Measurements from ENCODE around the gene ADAM11. TPM values are rescaled to one million over a fixed set of nuclear protein-coding genes. Genes with fewer than 3 reads are reported as not detected.
A peak's percentile ranks its signal among the peaks of the same experiment; 100 is the strongest.

Gene ADAM11
- total RNA-seq, 2 experiments from 2014 or later, result 0.28 to 0.43 TPM

GRCh38 chr17:44774271-44775135, 15.7 kb downstream of the ADAM11 start:
- peaks cover 13% of the 10 kb centered on the region for H3K4me1 Mint-ChIP-seq
- peak overlapping the region; percentile 18 for H3K27ac Mint-ChIP-seq
- DNase-seq, result peak; percentile 88
- ChIA-PET CTCF (interaction anchor here (1.5 to 11.7 kb wide), 4 partner anchors 81 to 119 kb away, joined by 4 to 144 read pairs (median 12); no protein-coding TSS in a partner anchor), POLR2A (interaction anchor here (1.5 kb wide), 1 partner anchor 247 kb away, joined by 3 read pairs; no protein-coding TSS in a partner anchor)
- H3K4me3 Mint-ChIP-seq, result peak overlapping the region; percentile 75
- H3K27me3 Mint-ChIP-seq, result peaks cover 8% of the 10 kb centered on the region
- no peaks in the 10 kb centered on the region for H3K36me3 Mint-ChIP-seq (ENCODE audit: low read depth)
- H3K9me3 Mint-ChIP-seq, result no peaks in the 10 kb centered on the region

DNA sequence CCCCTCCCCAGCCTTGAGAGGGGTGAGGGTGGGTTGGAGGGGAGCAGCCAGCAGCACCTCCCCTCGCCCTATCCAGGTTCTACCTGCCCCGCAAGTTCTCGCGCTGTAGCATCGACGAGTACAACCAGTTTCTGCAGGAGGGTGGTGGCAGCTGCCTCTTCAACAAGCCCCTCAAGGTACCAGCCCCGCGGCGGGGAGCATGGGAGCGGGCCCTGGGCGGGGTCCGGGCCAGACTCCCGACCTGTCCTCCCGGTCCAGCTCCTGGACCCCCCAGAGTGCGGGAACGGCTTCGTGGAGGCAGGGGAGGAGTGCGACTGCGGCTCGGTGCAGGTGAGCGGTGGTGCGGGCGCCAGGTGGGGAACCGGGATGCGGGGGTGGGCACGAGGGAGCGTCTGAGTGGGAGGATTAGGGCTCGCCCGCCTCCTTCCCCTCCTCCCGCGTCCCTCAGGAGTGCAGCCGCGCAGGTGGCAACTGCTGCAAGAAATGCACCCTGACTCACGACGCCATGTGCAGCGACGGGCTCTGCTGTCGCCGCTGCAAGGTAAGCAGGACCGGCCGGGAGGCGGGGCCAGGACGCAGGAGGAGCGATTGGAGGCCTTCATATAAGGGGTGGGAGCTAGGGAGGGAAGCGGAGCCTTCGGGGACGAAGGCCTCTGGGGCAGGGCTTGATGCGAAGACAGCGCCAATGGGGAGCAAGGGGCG, 16.5 kb downstream of the ADAM11 start:
- Mint-ChIP-seq H3K27ac (peak overlapping the region; percentile 52), H3K4me1 (peaks cover 15% of the 10 kb centered on the region), H3K4me3 (peak overlapping the region; percentile 75), H3K27me3 (peaks cover 8% of the 10 kb centered on the region), H3K36me3 (ENCODE audit: low read depth) (no peaks in the 10 kb centered on the region), H3K9me3 (no peaks in the 10 kb centered on the region)
- DNase-seq, result peak; percentile 98
- CTCF ChIA-PET, result interaction anchor here (0.6 to 11.7 kb wide), 15 partner anchors 13 to 360 kb away, joined by 3 to 144 read pairs (median 4); partner anchors contain the start of gene ACBD4
- POLR2A ChIA-PET, result interaction anchor here (1.3 to 1.9 kb wide), 4 partner anchors 53 to 246 kb away, joined by 3 to 5 read pairs (median 4); partner anchors contain the start of gene EFTUD2

GRCh38 chr17:44775838-44776621, 17.2 kb downstream of the ADAM11 start:
- Mint-ChIP-seq H3K4me3 (peak overlapping the region; percentile 75), H3K27me3 (peaks cover 8% of the 10 kb centered on the region), H3K9me3 (no peaks in the 10 kb centered on the region), H3K4me1 (peaks cover 15% of the 10 kb centered on the region), H3K36me3 (ENCODE audit: low read depth) (no peaks in the 10 kb centered on the region), H3K27ac (no peak overlapping the region)
- POLR2A ChIA-PET, result interaction anchor here (1.3 to 1.9 kb wide), 4 partner anchors 53 to 245 kb away, joined by 3 to 5 read pairs (median 4); partner anchors contain the start of gene EFTUD2
- no peak for DNase-seq
- CTCF ChIA-PET, result interaction anchor here (0.6 to 11.7 kb wide), 14 partner anchors 13 to 359 kb away, joined by 3 to 144 read pairs (median 4); partner anchors contain the start of gene ACBD4

DNA sequence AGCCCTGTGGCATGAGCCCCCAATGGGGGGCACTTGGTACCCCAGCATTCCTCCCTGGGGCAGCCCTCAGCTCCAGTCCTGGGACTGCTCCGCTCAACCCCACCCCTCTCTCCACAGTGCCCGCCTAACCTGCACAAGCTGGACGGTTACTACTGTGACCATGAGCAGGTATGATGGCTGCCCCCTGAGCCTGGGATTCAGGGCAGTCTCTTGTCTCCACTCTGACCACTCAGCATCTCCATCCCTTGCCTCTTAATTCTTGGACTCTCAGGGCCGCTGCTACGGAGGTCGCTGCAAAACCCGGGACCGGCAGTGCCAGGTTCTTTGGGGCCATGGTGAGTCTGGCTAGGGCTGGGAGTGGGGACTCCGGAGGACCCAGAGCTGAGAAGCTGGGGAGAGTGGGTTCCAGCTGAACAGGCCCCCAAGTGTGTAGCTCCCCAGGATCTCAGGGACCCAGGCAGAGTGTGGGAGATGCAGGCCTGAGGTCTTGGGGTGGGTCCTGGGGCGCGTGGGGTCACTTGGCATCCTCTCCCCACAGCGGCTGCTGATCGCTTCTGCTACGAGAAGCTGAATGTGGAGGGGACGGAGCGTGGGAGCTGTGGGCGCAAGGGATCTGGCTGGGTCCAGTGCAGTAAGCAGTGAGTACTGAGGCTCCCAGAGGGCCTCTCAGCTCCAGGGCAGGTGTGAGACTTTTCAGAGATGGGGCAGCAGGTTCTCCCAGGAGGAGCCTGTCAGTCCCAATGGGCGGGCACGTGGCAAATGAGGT, 18.0 kb downstream of the ADAM11 start:
- H3K36me3 Mint-ChIP-seq (ENCODE audit: low read depth), result no peaks in the 10 kb centered on the region
- no peak for DNase-seq
- no peak overlapping the region for H3K4me3 Mint-ChIP-seq
- H3K27me3 Mint-ChIP-seq, result peaks cover 8% of the 10 kb centered on the region
- H3K27ac Mint-ChIP-seq, result no peak overlapping the region
- POLR2A ChIA-PET, result interaction anchor here (1.3 to 1.9 kb wide), 3 partner anchors 52 to 122 kb away, joined by 3 to 5 read pairs (median 4); partner anchors contain the start of gene EFTUD2
- peaks cover 15% of the 10 kb centered on the region for H3K4me1 Mint-ChIP-seq
- no peaks in the 10 kb centered on the region for H3K9me3 Mint-ChIP-seq
- CTCF ChIA-PET, result interaction anchor here (0.5 to 11.7 kb wide), 2 partner anchors 89 to 437 kb away, joined by 3 to 144 read pairs; no protein-coding TSS in a partner anchor

DNA sequence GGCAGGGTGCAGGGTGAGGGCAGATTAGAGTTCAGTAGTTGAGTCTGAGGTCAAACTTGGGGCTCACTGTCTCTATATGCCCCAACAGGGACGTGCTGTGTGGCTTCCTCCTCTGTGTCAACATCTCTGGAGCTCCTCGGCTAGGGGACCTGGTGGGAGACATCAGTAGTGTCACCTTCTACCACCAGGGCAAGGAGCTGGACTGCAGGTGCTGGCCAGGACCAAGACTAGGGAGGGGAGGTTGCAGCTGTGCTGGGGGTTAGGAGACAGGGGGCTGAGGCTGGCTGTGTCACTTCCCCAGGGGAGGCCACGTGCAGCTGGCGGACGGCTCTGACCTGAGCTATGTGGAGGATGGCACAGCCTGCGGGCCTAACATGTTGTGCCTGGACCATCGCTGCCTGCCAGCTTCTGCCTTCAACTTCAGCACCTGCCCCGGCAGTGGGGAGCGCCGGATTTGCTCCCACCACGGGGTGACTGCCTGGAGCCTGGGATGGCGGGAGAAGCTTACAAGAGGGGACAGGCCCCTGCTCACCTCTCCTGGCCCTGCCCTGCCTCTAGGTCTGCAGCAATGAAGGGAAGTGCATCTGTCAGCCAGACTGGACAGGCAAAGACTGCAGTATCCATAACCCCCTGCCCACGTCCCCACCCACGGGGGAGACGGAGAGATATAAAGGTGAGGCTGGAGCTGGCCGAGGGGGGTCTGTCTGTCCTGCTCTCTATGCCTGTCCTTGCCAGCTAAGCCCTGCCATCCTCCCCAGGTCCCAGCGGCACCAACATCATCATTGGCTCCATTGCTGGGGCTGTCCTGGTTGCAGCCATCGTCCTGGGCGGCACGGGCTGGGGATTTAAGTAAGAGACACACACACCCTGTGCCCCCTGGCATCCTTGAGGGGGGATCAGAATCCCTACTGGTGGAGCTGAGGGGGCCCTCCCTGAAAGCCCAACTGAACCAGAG, 18.9 kb downstream of the ADAM11 start:
- POLR2A ChIA-PET, result interaction anchor here (1.0 to 1.9 kb wide), 2 partner anchors 51 to 121 kb away, joined by 3 to 5 read pairs; partner anchors contain the start of gene EFTUD2
- Mint-ChIP-seq H3K27ac (no peak overlapping the region), H3K9me3 (no peaks in the 10 kb centered on the region), H3K4me3 (no peak overlapping the region), H3K27me3 (peaks cover 8% of the 10 kb centered on the region), H3K36me3 (ENCODE audit: low read depth) (no peaks in the 10 kb centered on the region), H3K4me1 (peaks cover 15% of the 10 kb centered on the region)
- CTCF ChIA-PET, result interaction anchor here (0.5 to 11.7 kb wide), 11 partner anchors 14 to 437 kb away, joined by 3 to 144 read pairs (median 3); partner anchors contain the start of genes ACBD4 and EFTUD2
- no peak for DNase-seq

DNA sequence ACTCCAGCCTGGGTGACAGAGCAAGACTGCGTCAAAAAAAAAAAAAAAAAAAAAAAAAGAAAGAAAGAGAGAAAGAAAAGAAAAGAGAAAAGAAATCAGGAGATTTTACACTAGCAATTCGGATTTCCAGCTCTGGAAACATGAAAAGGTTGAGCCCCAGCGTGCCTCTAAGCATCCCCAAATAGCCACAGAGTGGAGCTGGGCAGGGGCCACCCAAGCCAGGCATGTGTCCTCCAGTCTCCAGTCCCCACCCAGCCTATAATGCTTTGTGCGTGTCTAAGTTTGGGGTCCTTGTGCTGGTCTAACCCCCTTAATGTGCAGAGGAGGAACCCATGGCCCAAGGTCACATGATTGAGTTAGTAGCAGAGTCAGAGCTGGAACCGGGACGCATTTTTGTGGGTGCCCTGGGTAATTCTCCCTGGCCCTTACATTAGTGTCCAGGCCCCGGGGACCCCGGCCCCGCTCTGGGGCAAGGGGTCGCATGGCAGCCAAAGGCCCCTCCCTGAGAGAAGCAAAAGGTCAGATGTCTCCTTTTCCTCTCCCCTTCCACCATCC, 19.9 kb downstream of the ADAM11 start:
- DNase-seq, result no peak
- no peaks in the 10 kb centered on the region for H3K36me3 Mint-ChIP-seq (ENCODE audit: low read depth)
- H3K27me3 Mint-ChIP-seq, result peaks cover 8% of the 10 kb centered on the region
- H3K4me1 Mint-ChIP-seq, result peaks cover 15% of the 10 kb centered on the region
- no peak overlapping the region for H3K27ac Mint-ChIP-seq
- POLR2A ChIA-PET, result interaction anchor here (0.5 to 1.0 kb wide), 2 partner anchors 86 to 120 kb away, joined by 3 read pairs; partner anchors contain the start of gene EFTUD2
- H3K4me3 Mint-ChIP-seq, result peak overlapping the region; percentile 17
- no peaks in the 10 kb centered on the region for H3K9me3 Mint-ChIP-seq
- CTCF ChIA-PET, result interaction anchor here (0.6 to 11.7 kb wide), 15 partner anchors 15 to 419 kb away, joined by 3 to 144 read pairs (median 3); partner anchors contain the start of genes ACBD4 and EFTUD2

- no peaks in the 10 kb centered on the region for H3K9me3 Mint-ChIP-seq
- H3K4me3 Mint-ChIP-seq, result peak overlapping the region; percentile 17
- H3K4me1 Mint-ChIP-seq, result peaks cover 15% of the 10 kb centered on the region
- ChIA-PET POLR2A (interaction anchor here (0.5 to 1.1 kb wide), 2 partner anchors 83 to 85 kb away, joined by 3 read pairs; no protein-coding TSS in a partner anchor), CTCF (interaction anchor here (0.7 to 11.7 kb wide), 14 partner anchors 16 to 356 kb away, joined by 3 to 144 read pairs (median 4); partner anchors contain the start of gene ACBD4)
- H3K36me3 Mint-ChIP-seq (ENCODE audit: low read depth), result no peaks in the 10 kb centered on the region
- DNase-seq, result peak; percentile 84
- H3K27me3 Mint-ChIP-seq, result peaks cover 8% of the 10 kb centered on the region
- no peak overlapping the region for H3K27ac Mint-ChIP-seq
Measured at GRCh38 chr17:44779211-44780025, 20.6 kb downstream of the ADAM11 start.

DNA sequence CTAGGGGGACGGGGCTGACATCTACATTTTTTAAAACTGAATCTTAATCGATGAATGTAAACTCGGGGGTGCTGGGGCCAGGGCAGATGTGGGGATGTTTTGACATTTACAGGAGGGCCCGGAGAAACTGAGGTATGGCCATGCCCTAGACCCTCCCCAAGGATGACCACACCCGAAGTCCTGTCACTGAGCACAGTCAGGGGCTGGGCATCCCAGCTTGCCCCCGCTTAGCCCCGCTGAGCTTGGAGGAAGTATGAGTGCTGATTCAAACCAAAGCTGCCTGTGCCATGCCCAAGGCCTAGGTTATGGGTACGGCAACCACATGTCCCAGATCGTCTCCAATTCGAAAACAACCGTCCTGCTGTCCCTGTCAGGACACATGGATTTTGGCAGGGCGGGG, 21.4 kb downstream of the ADAM11 start:
- Mint-ChIP-seq H3K27me3 (peaks cover 8% of the 10 kb centered on the region), H3K4me1 (peaks cover 11% of the 10 kb centered on the region), H3K4me3 (no peak overlapping the region), H3K9me3 (no peaks in the 10 kb centered on the region), H3K36me3 (ENCODE audit: low read depth) (no peaks in the 10 kb centered on the region), H3K27ac (no peak overlapping the region)
- POLR2A ChIA-PET, result interaction anchor here (1.1 kb wide), 1 partner anchor 82 kb away, joined by 3 read pairs; no protein-coding TSS in a partner anchor
- CTCF ChIA-PET, result interaction anchor here (1.4 to 11.7 kb wide), 7 partner anchors 17 to 101 kb away, joined by 5 to 144 read pairs (median 7); no protein-coding TSS in a partner anchor
- no peak for DNase-seq

DNA sequence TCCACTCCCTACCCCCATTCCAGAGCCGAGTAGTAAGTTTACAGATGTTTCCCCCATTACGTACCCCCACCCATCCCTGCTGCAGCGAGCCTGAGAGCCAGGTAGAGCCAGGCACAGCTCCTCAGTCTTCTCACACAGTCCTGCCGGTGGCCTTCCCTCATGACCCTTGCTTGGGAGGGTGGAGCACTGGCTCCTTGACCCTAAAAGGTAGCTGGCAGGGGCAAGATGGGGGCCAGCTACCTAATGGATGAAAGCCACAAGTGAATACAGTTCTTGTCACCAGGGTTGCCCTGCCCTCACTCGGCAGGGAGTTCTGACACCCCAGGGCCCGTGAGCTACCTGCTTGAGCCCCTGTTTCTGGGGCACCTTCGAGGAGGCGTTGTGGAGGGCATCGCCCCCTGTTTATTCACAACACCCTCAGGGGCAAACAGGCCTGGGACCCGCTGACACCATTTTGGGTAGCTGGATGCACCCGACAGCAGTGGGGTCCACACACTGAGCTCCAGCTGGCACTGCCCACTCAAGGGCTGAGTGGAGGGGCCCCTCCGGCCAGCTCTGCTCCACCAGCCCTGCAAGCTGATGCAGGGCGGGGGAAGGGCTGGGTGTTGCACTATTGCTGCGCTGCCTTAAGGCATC, 22.2 kb downstream of the ADAM11 start:
- Mint-ChIP-seq H3K36me3 (ENCODE audit: low read depth) (no peaks in the 10 kb centered on the region), H3K4me1 (peaks cover 6% of the 10 kb centered on the region), H3K27me3 (peaks cover 8% of the 10 kb centered on the region), H3K27ac (no peak overlapping the region), H3K9me3 (no peaks in the 10 kb centered on the region), H3K4me3 (no peak overlapping the region)
- CTCF ChIA-PET, result interaction anchor here (2.8 to 11.7 kb wide), 2 partner anchors 85 to 100 kb away, joined by 7 to 144 read pairs; no protein-coding TSS in a partner anchor
- POLR2A ChIA-PET, result interaction anchor here (1.1 to 1.5 kb wide), 2 partner anchors 16 to 84 kb away, joined by 3 to 4 read pairs; no protein-coding TSS in a partner anchor
- DNase-seq, result no peak
